Measurements from ENCODE around the gene GALNT15.

Gene GALNT15

DNA sequence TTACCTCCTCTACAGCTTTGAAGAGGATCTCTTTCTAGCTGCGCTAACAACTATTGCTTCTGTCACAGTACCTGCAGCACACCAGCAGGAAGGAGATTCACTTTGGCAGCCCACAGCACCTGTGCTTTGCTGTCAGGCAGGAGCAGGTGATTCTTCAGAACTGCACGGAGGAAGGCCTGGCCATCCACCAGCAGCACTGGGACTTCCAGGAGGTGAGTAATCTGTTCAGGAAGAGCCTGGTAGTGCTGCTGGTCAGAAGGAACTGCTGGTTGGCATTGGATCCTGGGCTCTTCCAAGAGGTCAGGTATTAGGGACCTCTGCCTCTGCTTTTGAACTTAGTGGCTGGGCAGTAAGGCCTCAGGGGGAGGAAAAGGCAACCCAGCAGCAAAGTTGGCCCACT is 48.1 kb downstream of the GALNT15 start:
- CTCF ChIA-PET = interaction anchor here (1.9 kb wide), 1 partner anchor 173 kb away, joined by 4 read pairs; no protein-coding TSS in a partner anchor
- H3K4me3 ChIP-seq (ENCODE audit: low read depth, low read length) = no peak overlapping the region
- DNase-seq (ENCODE audit: low read depth, low spot score) = no peak
- TF ChIP-seq, protein P1, sequence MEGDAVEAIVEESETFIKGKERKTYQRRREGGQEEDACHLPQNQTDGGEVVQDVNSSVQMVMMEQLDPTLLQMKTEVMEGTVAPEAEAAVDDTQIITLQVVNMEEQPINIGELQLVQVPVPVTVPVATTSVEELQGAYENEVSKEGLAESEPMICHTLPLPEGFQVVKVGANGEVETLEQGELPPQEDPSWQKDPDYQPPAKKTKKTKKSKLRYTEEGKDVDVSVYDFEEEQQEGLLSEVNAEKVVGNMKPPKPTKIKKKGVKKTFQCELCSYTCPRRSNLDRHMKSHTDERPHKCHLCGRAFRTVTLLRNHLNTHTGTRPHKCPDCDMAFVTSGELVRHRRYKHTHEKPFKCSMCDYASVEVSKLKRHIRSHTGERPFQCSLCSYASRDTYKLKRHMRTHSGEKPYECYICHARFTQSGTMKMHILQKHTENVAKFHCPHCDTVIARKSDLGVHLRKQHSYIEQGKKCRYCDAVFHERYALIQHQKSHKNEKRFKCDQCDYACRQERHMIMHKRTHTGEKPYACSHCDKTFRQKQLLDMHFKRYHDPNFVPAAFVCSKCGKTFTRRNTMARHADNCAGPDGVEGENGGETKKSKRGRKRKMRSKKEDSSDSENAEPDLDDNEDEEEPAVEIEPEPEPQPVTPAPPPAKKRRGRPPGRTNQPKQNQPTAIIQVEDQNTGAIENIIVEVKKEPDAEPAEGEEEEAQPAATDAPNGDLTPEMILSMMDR (IDR thresholded peaks at IDR 0.05; ENCODE audit: insufficient read depth, low read length, missing control alignments) = no peak
- POLR2A ChIA-PET = no interaction called here

DNA sequence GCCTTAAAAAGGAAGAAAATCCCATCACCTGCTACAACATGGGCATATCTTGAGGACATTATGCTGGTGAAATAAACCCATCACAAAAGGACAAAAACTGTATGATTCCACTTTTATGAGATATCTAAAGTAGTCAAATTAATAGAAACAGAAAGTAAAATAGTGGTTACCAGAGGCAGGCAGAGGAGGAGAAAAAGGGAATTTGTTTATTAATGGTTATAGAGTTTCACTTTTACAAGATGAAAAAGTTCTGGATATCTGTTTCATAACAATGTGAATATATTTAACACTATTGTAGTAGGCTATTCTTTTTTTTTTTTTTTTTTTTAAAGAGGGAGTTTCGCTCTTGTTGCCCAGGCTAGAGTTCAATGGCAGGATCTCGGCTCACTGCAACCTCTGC is 49.8 kb downstream of the GALNT15 start:
- DNase-seq (ENCODE audit: low read depth, low spot score) = no peak
- TF ChIP-seq, protein P1 (IDR thresholded peaks at IDR 0.05; ENCODE audit: insufficient read depth, low read length, missing control alignments) = no peak
- POLR2A ChIA-PET = no interaction called here
- H3K4me3 ChIP-seq (ENCODE audit: low read depth, low read length) = no peak overlapping the region
- CTCF ChIA-PET = no interaction called here

DNA sequence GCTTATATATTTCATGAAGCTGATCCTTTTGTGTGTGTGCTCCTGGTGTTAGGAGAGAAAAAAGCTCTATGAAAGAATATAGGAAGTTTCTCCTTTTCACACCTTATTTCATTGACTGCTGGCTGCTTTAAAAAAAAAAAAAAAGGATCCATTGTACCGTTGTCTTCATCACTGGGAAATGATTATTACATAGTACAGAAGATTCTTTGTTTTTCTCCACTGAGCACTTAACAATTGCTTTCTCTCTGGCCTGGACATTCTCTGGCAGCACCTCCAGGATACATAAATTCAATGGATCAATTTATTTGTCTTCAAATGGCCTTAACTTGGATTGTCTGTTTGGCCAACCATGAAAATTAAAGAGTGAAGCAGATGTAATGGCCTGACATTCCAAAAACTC is 53.1 kb downstream of the GALNT15 start:
- POLR2A ChIA-PET = no interaction called here
- CTCF ChIA-PET = interaction anchor here (0.9 kb wide), 1 partner anchor 18 kb away, joined by 3 read pairs; no protein-coding TSS in a partner anchor
- no peak overlapping the region for H3K4me3 ChIP-seq (ENCODE audit: low read depth, low read length)
- TF ChIP-seq, protein P1 (IDR thresholded peaks at IDR 0.05; ENCODE audit: insufficient read depth, low read length, missing control alignments) = no peak
- no peak for DNase-seq (ENCODE audit: low read depth, low spot score)

DNA sequence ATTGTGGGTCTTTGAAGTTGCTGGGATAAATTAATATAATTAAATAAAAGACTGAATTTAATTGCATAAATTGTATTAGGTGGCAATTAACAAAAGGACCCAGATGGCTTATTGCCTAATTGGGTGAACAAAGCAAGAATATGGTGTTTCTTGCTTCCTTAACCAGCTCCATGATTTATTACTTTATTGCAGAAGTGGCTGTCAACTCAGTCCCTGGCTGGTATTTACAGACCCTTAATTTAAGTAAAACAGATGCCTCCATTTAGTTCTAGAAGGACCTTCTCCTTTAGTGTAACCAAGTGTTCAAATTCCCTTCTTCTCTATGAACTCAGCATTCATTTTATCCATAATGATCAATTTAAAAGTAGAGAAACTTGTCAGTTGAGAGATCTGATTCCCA is 55.2 kb downstream of the GALNT15 start:
- TF ChIP-seq, protein P1 (IDR thresholded peaks at IDR 0.05; ENCODE audit: insufficient read depth, low read length, missing control alignments) = no peak
- DNase-seq (ENCODE audit: low read depth, low spot score) = no peak

DNA sequence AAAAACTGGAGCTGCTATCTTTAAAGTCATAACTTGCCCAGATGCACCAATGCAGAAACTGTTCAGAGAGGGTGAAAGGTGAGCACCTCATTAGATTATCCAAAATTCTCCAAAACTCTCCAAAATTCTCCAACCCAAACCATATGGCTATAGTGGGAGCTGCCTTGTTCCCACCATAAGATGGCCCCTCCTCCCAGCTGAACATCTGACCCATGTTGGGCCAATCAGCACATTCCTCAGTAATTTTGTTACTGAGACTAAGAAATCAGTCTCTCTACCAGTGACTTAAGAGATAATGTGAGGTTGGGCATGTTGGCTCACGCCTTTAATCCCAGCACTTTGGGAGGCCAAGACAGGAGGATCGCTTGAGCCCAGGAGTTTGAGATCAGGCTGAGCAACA is 57.5 kb downstream of the GALNT15 start:
- TF ChIP-seq, protein P1 (IDR thresholded peaks at IDR 0.05; ENCODE audit: insufficient read depth, low read length, missing control alignments) = no peak
- POLR2A ChIA-PET = interaction anchor here (0.6 kb wide), 1 partner anchor 14 kb away, joined by 3 read pairs; no protein-coding TSS in a partner anchor

More for the DNA sequence above, 55.2 kb downstream of the GALNT15 start:
- H3K4me3 ChIP-seq (ENCODE audit: low read depth, low read length) = no peak overlapping the region
- CTCF ChIA-PET = interaction anchor here (0.9 kb wide), 1 partner anchor 179 kb away, joined by 3 read pairs; no protein-coding TSS in a partner anchor
- POLR2A ChIA-PET = no interaction called here

DNA sequence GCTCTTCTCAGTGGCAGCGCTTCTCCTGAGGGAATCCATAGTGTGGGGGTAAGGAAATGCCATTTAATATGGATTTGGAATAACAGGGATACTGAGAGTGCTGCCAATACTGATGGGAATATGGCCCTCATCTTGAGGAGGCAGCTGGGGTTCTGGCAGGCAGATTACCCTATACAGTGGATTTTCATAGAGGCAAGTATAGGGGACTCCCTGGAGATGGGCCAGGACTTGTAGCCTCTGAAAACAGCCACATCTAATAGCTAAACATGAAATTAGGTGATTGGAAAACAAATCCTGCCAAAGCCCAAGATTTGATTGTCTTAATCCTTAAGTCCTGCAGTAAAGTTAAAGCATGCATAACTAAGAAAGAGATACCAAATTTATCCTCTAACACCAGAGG is 59.3 kb downstream of the GALNT15 start:
- DNase-seq (ENCODE audit: low read depth, low spot score) = no peak
- TF ChIP-seq, protein P1 (IDR thresholded peaks at IDR 0.05; ENCODE audit: insufficient read depth, low read length, missing control alignments) = no peak
- ChIA-PET POLR2A (no interaction called here), CTCF (interaction anchor here (1.1 to 2.1 kb wide), 4 partner anchors 9 to 418 kb away, joined by 3 to 8 read pairs (median 4); no protein-coding TSS in a partner anchor)
- no peak overlapping the region for H3K4me3 ChIP-seq (ENCODE audit: low read depth, low read length)

More for the DNA sequence above, 57.5 kb downstream of the GALNT15 start:
- CTCF ChIA-PET = interaction anchor here (0.9 to 1.6 kb wide), 5 partner anchors 12 to 183 kb away, joined by 3 to 6 read pairs (median 3); no protein-coding TSS in a partner anchor
- no peak for DNase-seq (ENCODE audit: low read depth, low spot score)
- no peak overlapping the region for H3K4me3 ChIP-seq (ENCODE audit: low read depth, low read length)

Measured in AG04449 (cell line).